Kidney tubule cell (primary cell): ENCODE measurements around the gene SLCO4A1.
"Not testable (repeated sequence)": the region's sequence is repeated elsewhere in the genome, so short reads cannot be mapped to it uniquely, and the experiment has no call there.

Experiments used
- DNase-seq: peaks from one replicate; pipeline ENCODE4 v3.0.0-alpha.2; 2018; ENCODE audit warnings: low spot score

Gene SLCO4A1

GRCh38 chr20:62665153-62665754, 23.0 kb downstream of the SLCO4A1 start:
- no peak for DNase-seq

GRCh38 chr20:62665826-62666735, 23.8 kb downstream of the SLCO4A1 start:
- no peak for DNase-seq

GRCh38 chr20:62666736-62667529, 24.6 kb downstream of the SLCO4A1 start:
- DNase-seq, result no peak

- DNase-seq, result no peak
Measured at GRCh38 chr20:62667530-62668440, 25.5 kb downstream of the SLCO4A1 start.

GRCh38 chr20:62668441-62669027, 26.2 kb downstream of the SLCO4A1 start:
- peak; percentile 71 for DNase-seq

GRCh38 chr20:62669249-62669648, 26.9 kb downstream of the SLCO4A1 start:
- no peak for DNase-seq

- DNase-seq, result no peak
Measured at GRCh38 chr20:62670156-62670555, 27.9 kb downstream of the SLCO4A1 start.

GRCh38 chr20:62670998-62671397, 28.7 kb downstream of the SLCO4A1 start:
- no peak for DNase-seq

- DNase-seq, result no peak
Measured at GRCh38 chr20:62671765-62672164, 29.5 kb downstream of the SLCO4A1 start.

- DNase-seq, result no peak
Measured at GRCh38 chr20:62674370-62674769, 32.1 kb downstream of the SLCO4A1 start.

- peak; percentile 41 for DNase-seq
Measured at GRCh38 chr20:62675156-62675876, 33.0 kb downstream of the SLCO4A1 start.

- no peak for DNase-seq
Measured at GRCh38 chr20:62675877-62676260, 33.6 kb downstream of the SLCO4A1 start.

- DNase-seq, result no peak
Measured at GRCh38 chr20:62676976-62677375, 34.7 kb downstream of the SLCO4A1 start.

GRCh38 chr20:62677678-62678077, 35.4 kb downstream of the SLCO4A1 start:
- no peak for DNase-seq

GRCh38 chr20:62678553-62678952, 36.2 kb downstream of the SLCO4A1 start:
- no peak for DNase-seq

GRCh38 chr20:62679978-62680589, 37.8 kb downstream of the SLCO4A1 start:
- no peak for DNase-seq

GRCh38 chr20:62682912-62683517, 40.7 kb downstream of the SLCO4A1 start:
- DNase-seq, result no peak

- not testable (repeated sequence) for DNase-seq
Measured at GRCh38 chr20:62683660-62684322, 41.5 kb downstream of the SLCO4A1 start.

GRCh38 chr20:62684981-62685380, 42.7 kb downstream of the SLCO4A1 start:
- no peak for DNase-seq
